HepG2 (cell line): ENCODE results near the gene SEMA5B. TPM values are rescaled to one million over a fixed set of nuclear protein-coding genes. Genes with fewer than 3 reads are reported as not detected.

ENCODE experiments used
- ATAC-seq: fragments of 200-7000 bp; cut with Tn5 transposase; 3 replicates; pipeline ENCODE4 v1.9.1; 2020; ENCODE audit warnings: mild to moderate bottlenecking, moderate library complexity
- BruUV-seq: library from RNA; stranded (reverse); fragments of 400-500 nt; replicated peaks from 2 replicates; lab custom pipeline; 2021; lab: Mats Ljungman, UMichigan
- CTCF ChIA-PET: fragments of 300-600 bp; formaldehyde crosslinking; extraction: SDS; loops from one replicate; lab custom pipeline; 2021; ENCODE audit warnings: low total read pairs, inconsistent platforms, low intra/inter-chr PET ratio; lab: Yijun Ruan, JAX
- POLR2A ChIA-PET: fragments of 350-600 bp; sonication (Branson Sonifier 250); formaldehyde crosslinking; loops from one replicate; lab custom pipeline; 2020; ENCODE audit warnings: antibody characterized with exemption, inconsistent platforms; lab: Yijun Ruan, JAX
- DNase-seq: peaks from one replicate; pipeline ENCODE4 v3.0.0-alpha.2; 2015; ENCODE audit warnings: low spot score
- FAIRE-seq: peaks from 3 replicates; lab custom pipeline; 2011; peaks lifted over from hg19 to GRCh38; lab: Jason Lieb, UNC
- H2AFZ ChIP-seq: one replicate; pipeline ENCODE4 v1.6.1; 2011; ENCODE audit warnings: low read length, inconsistent platforms
- H3K27ac ChIP-seq: fragments of 300-600 bp; 3 replicates; pipeline ENCODE4 v1.8.0; 2011; ENCODE audit warnings: mixed run types, mild to moderate bottlenecking, mixed read lengths, low read length, inconsistent platforms; ENCODE audit not compliant: insufficient read depth; ENCODE audit errors: extremely low read length
- H3K27me3 ChIP-seq, 2 experiments: fragments of 200-600 bp in 1 of 2; 2 replicates in 1 of 2; 3 replicates in 1 of 2; pipeline versions ENCODE4 v1.6.0 to v1.8.0; 2011; ENCODE audit warnings: low read length in 2 of 2, mild to moderate bottlenecking in 2 of 2, moderate library complexity in 2 of 2, inconsistent platforms in 1 of 2; ENCODE audit not compliant: insufficient read depth in 2 of 2, control insufficient read depth in 1 of 2
- H3K36me3 ChIP-seq, 2 experiments: fragments of 200-600 bp in 1 of 2; replicated peaks in 1 of 2; 2 replicates in 1 of 2; 3 replicates in 1 of 2; pipeline versions ENCODE4 v1.5.1 to v1.8.0; 2011; ENCODE audit warnings: low read length in 2 of 2, inconsistent platforms in 1 of 2; ENCODE audit not compliant: insufficient read depth in 2 of 2, control insufficient read depth in 1 of 2
- H3K4me1 ChIP-seq: 2 replicates; pipeline ENCODE4 v1.5.1; 2012; ENCODE audit warnings: low read length, inconsistent platforms; ENCODE audit not compliant: insufficient read depth
- H3K4me2 ChIP-seq: 2 replicates; pipeline ENCODE4 v1.6.0; 2011; ENCODE audit warnings: low read depth, low read length, inconsistent platforms
- H3K4me3 ChIP-seq, 3 experiments: fragments of 200-600 bp in 1 of 3; sonication (generic), shearing (Covaris generic) in 1 of 3; replicated peaks in 1 of 3; 2 replicates each; pipeline ENCODE4 v1.5.1; 2011 to 2016; ENCODE audit warnings: low read length in 3 of 3, inconsistent platforms in 2 of 3, low read depth in 2 of 3, mild to moderate bottlenecking in 2 of 3, control low read depth in 1 of 3, mixed read lengths in 1 of 3; ENCODE audit not compliant: insufficient read depth in 1 of 3
- H3K79me2 ChIP-seq: one replicate; pipeline ENCODE4 v1.6.1; 2011; ENCODE audit warnings: low read length, inconsistent platforms; ENCODE audit not compliant: insufficient read depth
- H3K9ac ChIP-seq: 2 replicates; pipeline ENCODE4 v1.6.0; 2011; ENCODE audit warnings: mild to moderate bottlenecking, low read depth, low read length, inconsistent platforms; ENCODE audit not compliant: insufficient read depth
- H3K9me3 ChIP-seq: 2 replicates; pipeline ENCODE4 v1.5.1; 2012; ENCODE audit warnings: mild to moderate bottlenecking, low read length
- H4K20me1 ChIP-seq: 2 replicates; pipeline ENCODE4 v1.6.0; 2011; ENCODE audit warnings: inconsistent platforms, mild to moderate bottlenecking, low read length, moderate library complexity; ENCODE audit not compliant: insufficient read depth
- NR2C2 ChIP-seq: sonication (generic); formaldehyde crosslinking; IDR thresholded peaks from 2 replicates; pipeline ENCODE4 v1.4.0; 2020; ENCODE audit warnings: missing genetic modification reagents, mild to moderate bottlenecking, moderate library complexity, borderline replicate concordance
- SKIL ChIP-seq: sonication (generic); formaldehyde crosslinking; IDR thresholded peaks from 2 replicates; pipeline ENCODE4 v1.8.0; 2022; ENCODE audit warnings: missing genetic modification reagents, mild to moderate bottlenecking, moderate library complexity, borderline replicate concordance
- ZBTB33 ChIP-seq: sonication (generic); formaldehyde crosslinking; IDR thresholded peaks from 2 replicates; pipeline ENCODE4 v1.4.0; 2020; ENCODE audit warnings: missing genetic modification reagents
- WGBS: methylation state at CpG from one replicate; pipeline ENCODE4 v1.1.6; 2017; ENCODE audit warnings: low lambda C conversion rate; 5-methylcytosine and 5-hydroxymethylcytosine counted together
- in situ Hi-C: cut with HindIII; loops from 2 replicates; pipeline ENCODE4 v1.10.0; 2017; ENCODE audit warnings: low pct_unique_long_range_greater_than_20kb; ENCODE audit not compliant: extremely low pct_ligation_motif_present
- intact Hi-C: fragments of 100-400 bp; cut with micrococcal nuclease; formaldehyde crosslinking; loops from one replicate; pipeline ENCODE4 v1.10.0; 2022; ENCODE audit not compliant: unreplicated experiment
- polyA plus RNA-seq, 8 experiments: library from polyadenylated mRNA; depleted of rRNA in 3 of 8; stranded (reverse) in 7 of 8; unstranded in 1 of 8; fragments of >200 nt; fragmentation: Illumina TruSeq in 4 of 8; extraction: Trizol in 4 of 8; gene quantifications; 2 replicates each; pipeline versions ENCODE4 v1.2.1 to v1.2.3, GENCODE V29; 2011 to 2016; ENCODE audit warnings: low read depth in 4 of 8, missing spikeins in 1 of 8, mixed read lengths in 1 of 8; ENCODE audit not compliant: insufficient read depth in 1 of 8
- total RNA-seq, 5 experiments: library from RNA; depleted of rRNA; stranded (reverse); fragments of >200 nt; fragmentation: Illumina TruSeq; extraction: Trizol; gene quantifications; 2 replicates each; pipeline ENCODE4 v1.2.3, GENCODE V29; 2016; ENCODE audit warnings: low read depth in 1 of 5

Gene SEMA5B
- total and polyA plus RNA-seq, 2 of the 13 experiments (the other 11 are each of a cell fraction or from before 2014, with no cell fraction given), result not detected

GRCh38 chr3:122892118-122892960 lies 135.2 kb downstream of the SEMA5B start:
- TF ChIP-seq NR2C2 (CRISPR knock-in tag) (no peak), ZBTB33 (CRISPR knock-in tag) (peak; percentile 55; the same call in 1 of the 2 replicates)
- Histone ChIP-seq H4K20me1 (no peaks in the 10 kb centered on the region), H3K9me3 (no peaks in the 10 kb centered on the region), H3K79me2 (no peaks in the 10 kb centered on the region), H3K27me3 (peaks cover 0 to 3% of the 10 kb centered on the region in 2 experiments; a peak in 1 of 5 replicates), H3K27ac (no peak overlapping the region), H3K36me3 (no peaks in the 10 kb centered on the region), H3K4me2 (no peak overlapping the region), H3K9ac (no peak overlapping the region), H2AFZ (no peak overlapping the region), H3K4me3 (no peak overlapping the region), H3K4me1 (peaks cover 39% of the 10 kb centered on the region)
- WGBS, result 94% methylated on average over 21 of the region's 21 CpGs
- no TSS peak for BruUV-seq
- intact Hi-C loops (no loop called here), in situ Hi-C loops (no loop called here)
- no peak for DNase-seq
- no peak for ATAC-seq
- POLR2A ChIA-PET, result no interaction called here
- no peak for FAIRE-seq
- CTCF ChIA-PET, result no interaction called here

GRCh38 chr3:122890720-122891220 lies 136.8 kb downstream of the SEMA5B start:
- H3K4me1 ChIP-seq, result peaks cover 39% of the 10 kb centered on the region
- in situ Hi-C loops (no loop called here), intact Hi-C loops (no loop called here)
- ChIA-PET POLR2A (no interaction called here), CTCF (no interaction called here)
- H3K9me3 ChIP-seq, result no peaks in the 10 kb centered on the region
- ATAC-seq (peak; percentile 48), FAIRE-seq (no peak), DNase-seq (no peak)
- H3K27me3 ChIP-seq, result peaks cover 0 to 3% of the 10 kb centered on the region in 2 experiments; a peak in 1 of 5 replicates
- WGBS, result 83% methylated on average over 4 of the region's 4 CpGs
- no peak for TF ChIP-seq SKIL
- H3K9ac ChIP-seq, result no peak overlapping the region
- H2AFZ ChIP-seq, result no peak overlapping the region
- H3K4me2 ChIP-seq, result no peak overlapping the region
- no peak overlapping the region for H3K4me3 ChIP-seq
- no peaks in the 10 kb centered on the region for H4K20me1 ChIP-seq
- H3K79me2 ChIP-seq, result no peaks in the 10 kb centered on the region
- no TSS peak for BruUV-seq
- H3K27ac ChIP-seq, result no peak overlapping the region
- H3K36me3 ChIP-seq, result no peaks in the 10 kb centered on the region
